ENCODE data around the gene SALL3.

- TF ChIP-seq CTCF (IDR thresholded peaks at IDR 0.05) (no peak), POLR2A (IDR thresholded peaks at IDR 0.05) (no peak), POLR2AphosphoS5 (IDR thresholded peaks at IDR 0.05) (no peak)
Observed at GRCh38 chr18:78972930-78973331, 6.7 kb upstream of the SALL3 start.
